ENCODE results near the gene EFR3B.
"Not testable (repeated sequence)": the region's sequence is repeated elsewhere in the genome, so short reads cannot be mapped to it uniquely, and the experiment has no call there.

EFR3B gene

GRCh38 chr2:25073025-25073424 lies 31.1 kb downstream of the EFR3B start:
- no peak for DNase-seq (ENCODE audit: low spot score)

GRCh38 chr2:25073914-25074313 lies 32.0 kb downstream of the EFR3B start:
- no peak for DNase-seq (ENCODE audit: low spot score)

- DNase-seq (ENCODE audit: low spot score) = no peak
Measured at GRCh38 chr2:25074826-25075225, 33.0 kb downstream of the EFR3B start.

- no peak for DNase-seq (ENCODE audit: low spot score)
Measured at GRCh38 chr2:25076749-25077148, 34.9 kb downstream of the EFR3B start.

GRCh38 chr2:25077789-25078169 lies 35.9 kb downstream of the EFR3B start:
- no peak for DNase-seq (ENCODE audit: low spot score)

- no peak for DNase-seq (ENCODE audit: low spot score)
Measured at GRCh38 chr2:25078170-25079049, 36.5 kb downstream of the EFR3B start.

- DNase-seq (ENCODE audit: low spot score) = no peak
Measured at GRCh38 chr2:25079050-25079635, 37.3 kb downstream of the EFR3B start.

GRCh38 chr2:25081237-25081790 lies 39.4 kb downstream of the EFR3B start:
- DNase-seq (ENCODE audit: low spot score) = no peak

GRCh38 chr2:25082002-25082622 lies 40.2 kb downstream of the EFR3B start:
- no peak for DNase-seq (ENCODE audit: low spot score)

GRCh38 chr2:25085761-25086560 lies 44.1 kb downstream of the EFR3B start:
- DNase-seq (ENCODE audit: low spot score) = no peak

GRCh38 chr2:25088817-25089516 lies 47.1 kb downstream of the EFR3B start:
- no peak for DNase-seq (ENCODE audit: low spot score)

- DNase-seq (ENCODE audit: low spot score) = no peak
Measured at GRCh38 chr2:25089605-25090315, 47.9 kb downstream of the EFR3B start.

GRCh38 chr2:25090801-25091200 lies 48.9 kb downstream of the EFR3B start:
- no peak for DNase-seq (ENCODE audit: low spot score)

GRCh38 chr2:25091265-25091664 lies 49.4 kb downstream of the EFR3B start:
- DNase-seq (ENCODE audit: low spot score) = no peak

GRCh38 chr2:25098056-25098455 lies 56.2 kb downstream of the EFR3B start:
- DNase-seq (ENCODE audit: low spot score) = no peak

GRCh38 chr2:25098670-25099486 lies 57.0 kb downstream of the EFR3B start:
- no peak for DNase-seq (ENCODE audit: low spot score)

GRCh38 chr2:25102352-25102751 lies 60.5 kb downstream of the EFR3B start:
- DNase-seq (ENCODE audit: low spot score) = not testable (repeated sequence)

GRCh38 chr2:25103287-25103871 lies 61.5 kb downstream of the EFR3B start:
- DNase-seq (ENCODE audit: low spot score) = no peak

- DNase-seq (ENCODE audit: low spot score) = no peak
Measured at GRCh38 chr2:25104736-25105135, 62.9 kb downstream of the EFR3B start.
